GM12864 (cell line): ENCODE data around the gene ACAN.

ENCODE experiments used
- DNase-seq: peaks from one replicate; pipeline ENCODE4 v3.0.0-alpha.2; 2011; ENCODE audit warnings: low read depth
- H3K4me3 ChIP-seq: 2 replicates; pipeline ENCODE4 v1.5.1; 2011; ENCODE audit warnings: mild to moderate bottlenecking, low read depth, low read length, control low read depth
- TF ChIP-seq, protein P1 (sequence below): IDR thresholded peaks from 2 replicates; pipeline ENCODE4 v1.5.1; 2011; ENCODE audit warnings: low read depth, mild to moderate bottlenecking, moderate library complexity, low read length, control low read depth, inconsistent platforms; ENCODE audit errors: missing control alignments

The ACAN gene

DNA sequence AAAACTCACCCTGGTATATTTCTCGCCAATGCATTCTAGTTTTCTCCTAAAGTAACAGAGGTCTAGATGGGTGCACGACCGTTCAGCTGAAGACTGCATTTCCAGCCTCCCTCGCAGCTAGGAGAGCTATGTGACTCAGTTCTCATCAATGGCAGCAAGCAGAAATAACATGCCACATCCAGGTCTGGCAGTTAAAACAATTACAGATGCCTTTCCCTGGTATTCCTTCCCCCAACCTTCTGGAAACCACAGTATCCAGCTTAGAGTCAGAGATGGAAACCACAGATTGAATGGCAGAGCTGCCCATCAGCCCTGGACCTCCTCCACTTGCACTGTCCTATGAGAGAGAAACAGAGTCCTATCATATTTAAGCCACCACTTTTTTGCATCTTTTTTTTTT lies 87.3 kb downstream of the ACAN start:
- TF ChIP-seq, protein P1, sequence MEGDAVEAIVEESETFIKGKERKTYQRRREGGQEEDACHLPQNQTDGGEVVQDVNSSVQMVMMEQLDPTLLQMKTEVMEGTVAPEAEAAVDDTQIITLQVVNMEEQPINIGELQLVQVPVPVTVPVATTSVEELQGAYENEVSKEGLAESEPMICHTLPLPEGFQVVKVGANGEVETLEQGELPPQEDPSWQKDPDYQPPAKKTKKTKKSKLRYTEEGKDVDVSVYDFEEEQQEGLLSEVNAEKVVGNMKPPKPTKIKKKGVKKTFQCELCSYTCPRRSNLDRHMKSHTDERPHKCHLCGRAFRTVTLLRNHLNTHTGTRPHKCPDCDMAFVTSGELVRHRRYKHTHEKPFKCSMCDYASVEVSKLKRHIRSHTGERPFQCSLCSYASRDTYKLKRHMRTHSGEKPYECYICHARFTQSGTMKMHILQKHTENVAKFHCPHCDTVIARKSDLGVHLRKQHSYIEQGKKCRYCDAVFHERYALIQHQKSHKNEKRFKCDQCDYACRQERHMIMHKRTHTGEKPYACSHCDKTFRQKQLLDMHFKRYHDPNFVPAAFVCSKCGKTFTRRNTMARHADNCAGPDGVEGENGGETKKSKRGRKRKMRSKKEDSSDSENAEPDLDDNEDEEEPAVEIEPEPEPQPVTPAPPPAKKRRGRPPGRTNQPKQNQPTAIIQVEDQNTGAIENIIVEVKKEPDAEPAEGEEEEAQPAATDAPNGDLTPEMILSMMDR: no peak
- DNase-seq: no peak
- no peak overlapping the region for H3K4me3 ChIP-seq

DNA sequence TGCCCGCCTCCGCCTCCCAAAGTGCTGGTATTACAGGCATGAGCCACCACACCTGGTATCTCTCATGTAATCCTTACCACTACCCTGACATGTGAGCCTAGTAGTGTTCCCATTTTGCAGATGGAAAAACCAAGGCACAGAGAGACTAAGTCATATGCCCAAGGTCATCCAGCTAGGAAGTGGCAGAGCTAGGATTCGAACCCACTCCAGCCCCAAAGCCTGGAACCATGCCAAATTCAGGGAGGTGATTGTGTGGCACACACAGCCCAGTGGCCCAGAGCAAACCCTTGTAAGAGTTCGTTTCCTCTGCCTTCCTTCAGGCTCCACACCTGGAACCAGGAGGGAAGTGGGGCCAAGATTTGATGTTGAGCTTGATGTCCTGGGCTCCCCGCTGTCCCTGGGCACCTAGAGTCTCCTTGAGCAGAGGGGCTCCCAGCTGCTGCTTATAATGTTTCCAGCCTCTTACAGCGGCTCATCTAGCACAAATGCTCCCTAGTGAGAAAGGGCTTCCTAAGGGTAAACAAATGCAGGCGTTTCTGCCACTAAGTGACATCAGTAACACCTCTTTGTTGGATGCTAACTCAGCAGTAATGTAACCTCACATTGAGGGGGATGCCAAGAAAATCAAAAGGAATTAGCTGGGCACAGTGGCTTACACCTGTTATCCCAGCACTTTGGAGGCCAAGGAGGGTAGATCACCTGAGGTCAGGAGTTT lies 88.5 kb downstream of the ACAN start:
- no peak overlapping the region for H3K4me3 ChIP-seq
- no peak for DNase-seq

DNA sequence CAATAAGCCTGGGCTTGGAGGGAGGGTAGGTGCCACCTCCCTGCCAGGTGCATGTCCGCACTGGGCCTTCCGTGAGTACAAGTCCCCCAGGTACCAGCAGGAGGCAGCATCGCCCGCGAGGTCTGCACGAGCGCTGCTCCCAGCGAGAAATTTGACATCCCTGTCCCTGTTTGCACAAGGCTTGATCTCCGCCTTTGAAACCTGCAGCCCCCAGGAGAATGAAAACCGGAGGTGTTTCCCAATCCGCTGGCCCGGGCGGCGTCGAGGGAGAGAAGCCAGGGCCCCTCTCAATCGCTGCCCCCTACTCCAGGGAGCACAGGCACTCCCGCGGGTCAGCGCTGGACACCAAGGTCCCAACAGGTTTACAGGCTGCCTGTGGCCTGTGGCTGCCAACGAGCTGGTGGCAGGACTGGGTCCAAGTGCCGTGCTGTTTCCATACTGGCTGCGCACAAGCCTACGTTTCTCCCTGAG lies 91.1 kb downstream of the ACAN start:
- TF ChIP-seq, protein P1: peak; percentile 85
- no peak for DNase-seq
- H3K4me3 ChIP-seq: peak overlapping the region; percentile 44; the same call in 1 of the 2 replicates

More for the DNA sequence above, 88.5 kb downstream of the ACAN start:
- TF ChIP-seq, protein P1: no peak

DNA sequence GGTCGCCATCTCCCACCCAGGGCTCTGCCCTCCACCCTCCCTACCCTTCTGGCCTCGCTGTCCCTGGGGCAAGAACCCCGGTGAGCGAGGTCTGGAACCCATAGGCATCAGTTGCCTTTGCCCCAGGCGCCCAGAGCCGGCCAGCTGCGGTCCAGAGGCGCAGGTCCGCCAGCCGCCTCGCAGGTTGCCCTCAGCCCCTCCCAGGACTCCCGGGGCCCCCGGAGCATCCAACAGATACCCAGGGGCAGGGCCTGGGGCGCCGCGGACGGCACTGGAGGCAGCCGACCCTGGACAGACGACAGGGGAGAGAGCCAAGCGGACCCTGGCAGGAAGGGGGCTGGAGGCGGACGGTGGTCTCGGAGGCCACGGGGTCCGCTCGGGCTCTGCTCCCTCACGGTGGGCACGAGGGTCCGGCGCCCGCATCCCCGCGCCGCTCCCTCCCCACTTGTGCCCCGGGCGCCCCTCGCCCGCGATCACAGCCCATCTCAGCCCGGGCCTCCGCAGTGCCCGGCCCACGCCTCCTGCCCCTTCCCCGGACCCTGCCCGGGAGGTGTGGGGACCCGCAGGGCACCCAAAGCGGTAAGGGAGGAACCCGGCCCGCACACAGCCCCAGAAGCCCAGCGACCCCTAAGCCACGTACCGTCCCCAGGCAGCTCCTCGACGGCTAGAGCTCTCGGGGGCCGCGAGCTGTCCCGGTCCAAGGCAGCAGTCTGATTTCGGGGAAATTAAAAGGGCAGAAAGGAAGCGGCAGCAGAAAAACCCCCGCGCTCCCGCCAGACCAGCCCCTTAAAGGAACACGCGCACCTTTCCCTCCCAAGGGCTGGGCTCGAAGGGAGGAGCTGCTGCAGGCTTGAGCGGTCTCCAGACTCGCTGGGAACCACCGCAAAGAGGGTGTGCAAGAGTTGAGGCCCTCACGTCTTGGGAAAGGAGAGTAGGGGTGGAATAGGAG lies 91.9 kb downstream of the ACAN start, which contains the start of gene HAPLN3:
Gene HAPLN3 (minus strand): TSS at position 726 of the 949 bp plus-strand sequence. CDS start 8,246 bp downstream, outside the sequence.
- TF ChIP-seq, protein P1: no peak
- peak within 1 kb of the TSS; percentile 44 for H3K4me3 ChIP-seq
- no peak for DNase-seq

DNA sequence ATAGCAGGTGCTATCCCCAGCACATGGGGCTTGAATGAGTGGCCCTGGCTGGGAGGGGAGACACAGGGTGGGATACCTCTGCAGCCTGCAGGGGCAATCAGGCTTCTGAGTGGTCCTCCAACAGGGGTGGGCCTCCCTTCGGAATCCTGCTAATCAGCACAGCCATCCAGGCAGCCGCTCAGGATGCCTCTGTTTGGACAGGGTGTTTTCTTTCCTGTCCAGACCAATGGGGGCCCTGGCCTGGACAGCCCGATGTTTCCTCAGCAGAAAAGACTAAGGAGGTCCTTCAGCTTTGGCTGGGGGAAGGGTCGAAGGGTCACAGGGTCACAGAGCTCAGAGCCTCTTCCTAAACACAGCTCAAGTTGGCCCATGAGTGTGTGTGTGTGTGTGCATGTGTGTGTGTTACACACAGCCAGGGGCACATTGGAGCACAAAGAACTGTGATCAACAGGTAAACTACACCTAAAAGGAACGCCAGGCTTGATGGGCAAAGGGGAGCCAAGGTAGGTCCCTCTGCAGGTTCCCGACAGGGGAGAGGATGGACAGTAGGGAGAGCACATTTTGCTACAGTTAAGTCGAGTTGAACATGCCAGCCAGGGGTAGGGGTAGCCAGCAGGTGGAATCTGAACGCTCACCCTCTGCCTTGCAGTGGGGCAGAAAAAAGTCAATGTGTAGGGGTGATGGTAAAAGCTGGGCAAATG lies 93.2 kb downstream of the ACAN start:
- DNase-seq: no peak
- no peak overlapping the region for H3K4me3 ChIP-seq
- TF ChIP-seq, protein P1: no peak

DNA sequence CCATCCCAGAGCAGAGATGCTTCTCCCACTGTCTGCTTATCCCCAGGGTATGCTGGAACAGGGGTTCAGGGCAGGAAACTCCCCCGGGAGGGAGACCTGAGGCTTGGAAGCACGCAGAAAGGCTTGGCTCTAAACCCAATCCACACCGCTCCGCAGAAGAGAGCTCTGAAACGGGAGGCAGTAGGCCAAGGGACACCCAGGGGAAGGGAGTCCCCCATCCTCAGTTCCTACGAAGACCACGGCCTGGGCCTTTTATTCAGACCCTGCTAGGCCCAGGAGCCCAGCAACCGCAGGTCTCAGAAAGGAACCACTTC lies 93.9 kb downstream of the ACAN start:
- H3K4me3 ChIP-seq: no peak overlapping the region
- TF ChIP-seq, protein P1: no peak
- no peak for DNase-seq
